EH (cell line): ENCODE data around the gene MGARP.

Experiments used
- DNase-seq: peaks from one replicate; pipeline ENCODE4 v3.0.0-alpha.2; 2015; ENCODE audit warnings: low read depth

MGARP gene

GRCh38 chr4:139243448-139244365 lies 36.3 kb downstream of the MGARP start:
- DNase-seq = peak; percentile 99

GRCh38 chr4:139242511-139243051 lies 37.4 kb downstream of the MGARP start:
- peak; percentile 94 for DNase-seq

GRCh38 chr4:139241784-139242151 lies 38.3 kb downstream of the MGARP start:
- no peak for DNase-seq

- peak; percentile 15 for DNase-seq
Measured at GRCh38 chr4:139241086-139241783, 38.8 kb downstream of the MGARP start.

- no peak for DNase-seq
Measured at GRCh38 chr4:139239127-139239772, 40.8 kb downstream of the MGARP start.

- DNase-seq = no peak
Measured at GRCh38 chr4:139234253-139234652, 45.8 kb downstream of the MGARP start.

- peak; percentile 70 for DNase-seq
Measured at GRCh38 chr4:139229534-139230039, 50.4 kb downstream of the MGARP start.

GRCh38 chr4:139227729-139228404 lies 52.2 kb downstream of the MGARP start:
- DNase-seq = peak; percentile 14

GRCh38 chr4:139223682-139224317 lies 56.2 kb downstream of the MGARP start:
- peak; percentile 68 for DNase-seq

- DNase-seq = no peak
Measured at GRCh38 chr4:139222215-139222614, 57.8 kb downstream of the MGARP start.

- DNase-seq = no peak
Measured at GRCh38 chr4:139221687-139222086, 58.3 kb downstream of the MGARP start.

- DNase-seq = no peak
Measured at GRCh38 chr4:139219450-139220055, 60.5 kb downstream of the MGARP start.
